ENCODE data around the gene SMYD5.
A peak's percentile ranks its signal among the peaks of the same experiment; 100 is the strongest.

SMYD5 gene

DNA sequence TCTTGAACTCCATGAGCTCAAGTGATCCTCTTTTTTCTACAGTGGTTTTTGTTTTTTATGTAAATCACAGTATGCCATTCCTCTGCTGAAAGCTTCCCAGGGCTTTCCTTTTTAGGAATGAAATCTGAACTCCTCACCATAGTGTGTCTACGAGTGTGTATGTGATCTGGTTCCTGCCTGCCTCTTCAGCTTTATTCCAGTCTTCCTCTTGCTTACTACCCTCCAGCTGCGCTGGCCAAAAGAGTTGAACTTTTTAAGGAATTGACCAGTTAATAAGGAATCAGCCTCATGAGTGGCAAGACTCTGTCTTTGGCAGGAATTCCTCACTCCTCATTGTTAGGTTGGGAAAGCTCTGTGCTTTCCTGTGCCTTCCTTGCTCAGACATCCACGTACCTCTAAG, 24.1 kb downstream of the SMYD5 start:
- TF ChIP-seq, protein P1, sequence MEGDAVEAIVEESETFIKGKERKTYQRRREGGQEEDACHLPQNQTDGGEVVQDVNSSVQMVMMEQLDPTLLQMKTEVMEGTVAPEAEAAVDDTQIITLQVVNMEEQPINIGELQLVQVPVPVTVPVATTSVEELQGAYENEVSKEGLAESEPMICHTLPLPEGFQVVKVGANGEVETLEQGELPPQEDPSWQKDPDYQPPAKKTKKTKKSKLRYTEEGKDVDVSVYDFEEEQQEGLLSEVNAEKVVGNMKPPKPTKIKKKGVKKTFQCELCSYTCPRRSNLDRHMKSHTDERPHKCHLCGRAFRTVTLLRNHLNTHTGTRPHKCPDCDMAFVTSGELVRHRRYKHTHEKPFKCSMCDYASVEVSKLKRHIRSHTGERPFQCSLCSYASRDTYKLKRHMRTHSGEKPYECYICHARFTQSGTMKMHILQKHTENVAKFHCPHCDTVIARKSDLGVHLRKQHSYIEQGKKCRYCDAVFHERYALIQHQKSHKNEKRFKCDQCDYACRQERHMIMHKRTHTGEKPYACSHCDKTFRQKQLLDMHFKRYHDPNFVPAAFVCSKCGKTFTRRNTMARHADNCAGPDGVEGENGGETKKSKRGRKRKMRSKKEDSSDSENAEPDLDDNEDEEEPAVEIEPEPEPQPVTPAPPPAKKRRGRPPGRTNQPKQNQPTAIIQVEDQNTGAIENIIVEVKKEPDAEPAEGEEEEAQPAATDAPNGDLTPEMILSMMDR (IDR thresholded peaks at IDR 0.05; ENCODE audit: control insufficient read depth, insufficient read depth, low read depth, low read length, missing control alignments): no peak
- no peak for DNase-seq (ENCODE audit: low read depth)
- H3K4me3 ChIP-seq (ENCODE audit: control insufficient read depth, low read depth, low read length): no peak overlapping the region

DNA sequence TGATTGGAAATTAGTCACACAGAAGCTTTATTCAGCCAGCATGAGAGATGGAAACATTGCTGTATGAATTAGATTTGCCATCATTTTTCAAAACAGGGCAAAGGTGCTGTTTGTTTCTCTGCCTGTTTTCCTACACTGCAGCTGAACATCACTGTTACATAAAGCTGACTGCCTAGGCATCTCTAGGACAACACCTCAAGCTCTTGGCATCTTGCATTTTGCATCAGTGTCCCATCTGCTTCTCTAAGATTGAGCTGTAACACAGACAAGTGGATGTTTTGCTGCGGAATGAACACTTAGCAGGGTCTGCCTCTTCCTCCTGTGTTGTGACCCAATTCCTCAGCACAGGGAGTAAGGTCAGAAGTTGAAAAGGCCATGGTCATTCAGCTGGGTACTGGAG, 24.9 kb downstream of the SMYD5 start:
- TF ChIP-seq, protein P1 (IDR thresholded peaks at IDR 0.05; ENCODE audit: control insufficient read depth, insufficient read depth, low read depth, low read length, missing control alignments): no peak
- H3K4me3 ChIP-seq (ENCODE audit: control insufficient read depth, low read depth, low read length): no peak overlapping the region
- DNase-seq (ENCODE audit: low read depth): no peak

- TF ChIP-seq, protein P1 (IDR thresholded peaks at IDR 0.05; ENCODE audit: control insufficient read depth, insufficient read depth, low read depth, low read length, missing control alignments): no peak
These were observed 25.7 kb downstream of the SMYD5 start for GRCh38 chr2:73239776-73240175.

GRCh38 chr2:73243884-73244570, 30.0 kb downstream of the SMYD5 start:
- TF ChIP-seq, protein P1 (IDR thresholded peaks at IDR 0.05; ENCODE audit: control insufficient read depth, insufficient read depth, low read depth, low read length, missing control alignments): no peak

More at GRCh38 chr2:73239776-73240175, 25.7 kb downstream of the SMYD5 start:
- no peak overlapping the region for H3K4me3 ChIP-seq (ENCODE audit: control insufficient read depth, low read depth, low read length)
- no peak for DNase-seq (ENCODE audit: low read depth)

DNA sequence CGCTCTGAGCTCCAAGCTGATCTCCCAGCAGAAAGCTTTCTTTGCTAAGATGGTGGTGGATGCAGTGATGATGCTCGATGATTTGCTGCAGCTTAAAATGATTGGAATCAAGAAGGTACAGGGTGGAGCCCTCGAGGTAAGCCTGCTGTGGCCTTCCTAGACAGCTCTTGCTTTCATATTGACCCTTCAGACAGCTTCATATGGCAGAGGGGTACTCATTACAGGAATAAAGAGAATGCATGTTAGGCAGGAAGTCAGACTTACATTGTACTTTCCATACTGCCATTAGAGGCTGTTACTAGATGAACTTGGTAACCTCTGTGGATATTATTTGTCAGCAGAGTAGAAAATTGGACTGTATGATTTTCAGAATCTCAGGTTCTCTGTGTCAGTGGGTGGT, 30.5 kb downstream of the SMYD5 start:
- no peak for DNase-seq (ENCODE audit: low read depth)
- no peak overlapping the region for H3K4me3 ChIP-seq (ENCODE audit: control insufficient read depth, low read depth, low read length)
- TF ChIP-seq, protein P1 (IDR thresholded peaks at IDR 0.05; ENCODE audit: control insufficient read depth, insufficient read depth, low read depth, low read length, missing control alignments): no peak

More at GRCh38 chr2:73243884-73244570, 30.0 kb downstream of the SMYD5 start:
- no peak overlapping the region for H3K4me3 ChIP-seq (ENCODE audit: control insufficient read depth, low read depth, low read length)
- peak; percentile 62 for DNase-seq (ENCODE audit: low read depth)

DNA sequence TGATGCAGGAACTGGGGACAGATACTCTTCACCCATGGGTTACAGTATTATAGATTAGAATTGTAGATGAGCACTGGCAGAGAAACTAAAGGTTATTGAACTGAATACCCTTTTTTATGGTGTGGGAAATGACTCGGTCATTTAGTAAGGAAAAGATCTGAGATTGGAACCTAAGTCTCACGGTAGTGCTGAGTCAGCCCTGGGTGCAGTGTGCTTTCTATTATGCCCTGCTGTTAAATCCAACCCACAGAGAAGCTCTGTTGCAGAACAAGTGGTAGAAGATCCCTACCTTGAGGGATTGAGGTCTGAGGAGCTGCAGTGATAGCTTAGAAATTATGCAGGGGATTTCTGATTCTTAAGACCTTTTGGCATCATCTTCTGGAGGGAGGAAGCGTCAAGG, 32.8 kb downstream of the SMYD5 start:
- no peak overlapping the region for H3K4me3 ChIP-seq (ENCODE audit: control insufficient read depth, low read depth, low read length)
- TF ChIP-seq, protein P1 (IDR thresholded peaks at IDR 0.05; ENCODE audit: control insufficient read depth, insufficient read depth, low read depth, low read length, missing control alignments): no peak
- no peak for DNase-seq (ENCODE audit: low read depth)

Measured in AG09309 (cell line).